ENCODE data around the gene RADIL. TPM values are rescaled to one million over a fixed set of nuclear protein-coding genes. Genes with fewer than 3 reads are reported as not detected.

The RADIL gene
- total RNA-seq, 1 donor from 2014 or later: 3.3 TPM

DNA sequence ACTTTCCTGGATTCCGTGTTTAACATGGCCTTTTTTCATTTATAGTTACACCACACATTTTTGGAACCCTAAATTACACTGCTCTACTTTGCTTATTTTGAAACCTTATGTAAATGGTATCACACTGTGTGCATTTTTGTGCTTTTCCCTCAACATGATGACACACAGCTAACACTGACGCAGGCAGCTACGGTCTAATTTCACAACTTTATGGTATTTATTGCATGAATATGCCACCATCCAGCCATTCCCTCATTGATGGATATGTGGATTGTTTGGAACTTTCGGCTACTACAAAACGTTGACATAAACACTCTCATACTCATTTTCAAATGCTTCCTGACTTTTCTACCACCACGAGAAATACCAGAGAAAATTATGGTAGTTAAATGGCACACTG is 28.6 kb downstream of the RADIL start:
- DNase-seq (ENCODE audit: low spot score in 2 of 2): no peak
- FAIRE-seq: no peak

DNA sequence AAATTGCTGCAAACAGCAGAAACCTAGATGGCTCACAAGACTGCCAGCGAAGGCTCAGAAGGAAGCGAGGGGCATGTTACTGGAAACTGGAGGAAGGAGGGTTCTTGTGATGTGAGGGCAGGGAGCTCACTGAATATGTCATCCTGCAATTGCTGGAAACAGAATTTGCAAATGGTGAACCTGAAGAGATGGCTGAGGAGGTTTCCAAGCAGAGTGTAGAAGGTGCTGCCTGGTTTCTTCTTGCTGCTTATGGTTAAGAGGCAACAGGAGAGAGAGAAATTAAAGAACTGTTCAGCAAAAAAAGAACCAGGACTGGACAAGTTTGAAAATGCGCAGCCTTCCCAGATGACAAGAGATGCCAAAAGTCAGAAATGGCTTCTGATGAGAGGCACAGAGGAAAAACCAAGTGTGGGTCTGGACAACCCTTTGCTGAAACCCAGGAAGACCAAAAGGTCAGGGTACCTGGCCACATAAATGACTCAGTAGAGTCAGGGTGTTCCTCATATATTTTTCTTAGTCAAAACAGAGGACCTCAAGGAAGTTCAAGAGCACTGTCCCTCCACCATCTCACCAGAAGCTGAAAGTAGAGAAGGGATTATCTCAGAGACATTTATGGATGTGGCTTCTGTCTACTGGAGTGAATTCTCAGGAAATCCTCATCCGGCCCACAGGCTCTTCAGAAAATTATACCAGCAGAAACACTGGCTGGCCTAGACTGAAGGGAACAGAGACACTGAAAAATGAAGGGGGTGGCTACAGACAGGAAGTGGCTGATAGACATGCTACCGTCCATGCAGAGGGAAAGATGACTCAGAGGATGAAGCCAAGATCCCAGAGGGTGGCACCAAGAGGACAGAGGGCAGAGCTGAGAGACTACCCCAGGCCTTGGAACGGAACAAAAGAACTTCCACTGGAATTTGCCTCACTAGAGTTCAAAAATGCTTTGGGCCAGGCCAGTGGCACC is 31.8 kb downstream of the RADIL start:
- FAIRE-seq (no peak), DNase-seq (ENCODE audit: low spot score in 2 of 2) (no peak)

DNA sequence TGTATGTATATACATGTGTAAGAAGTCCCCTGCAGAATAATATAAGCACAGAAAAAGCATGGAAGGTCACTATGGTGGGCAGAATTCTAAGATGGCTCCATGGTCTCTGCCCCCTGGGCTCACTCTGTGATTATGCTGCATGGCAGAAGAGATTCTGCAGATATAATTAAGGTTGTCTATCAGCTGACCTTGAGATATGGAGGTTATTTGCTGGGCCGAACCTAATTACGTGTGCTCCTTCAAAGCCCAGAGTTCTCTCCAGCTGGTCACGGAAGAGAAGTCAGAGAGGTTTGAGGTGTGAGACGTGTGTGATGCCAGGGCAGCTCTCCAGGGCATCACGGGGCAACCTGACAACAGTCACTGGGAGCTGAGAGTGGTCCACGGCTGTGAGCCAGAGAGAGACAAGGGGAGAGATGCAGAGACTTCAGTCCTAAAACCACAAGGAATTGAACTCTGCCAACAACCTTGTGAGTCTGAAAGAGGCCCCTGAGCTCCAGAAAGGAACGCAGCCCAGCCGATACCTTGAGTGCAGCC is 33.2 kb downstream of the RADIL start:
- DNase-seq (ENCODE audit: low spot score in 2 of 2) (no peak), FAIRE-seq (no peak)

DNA sequence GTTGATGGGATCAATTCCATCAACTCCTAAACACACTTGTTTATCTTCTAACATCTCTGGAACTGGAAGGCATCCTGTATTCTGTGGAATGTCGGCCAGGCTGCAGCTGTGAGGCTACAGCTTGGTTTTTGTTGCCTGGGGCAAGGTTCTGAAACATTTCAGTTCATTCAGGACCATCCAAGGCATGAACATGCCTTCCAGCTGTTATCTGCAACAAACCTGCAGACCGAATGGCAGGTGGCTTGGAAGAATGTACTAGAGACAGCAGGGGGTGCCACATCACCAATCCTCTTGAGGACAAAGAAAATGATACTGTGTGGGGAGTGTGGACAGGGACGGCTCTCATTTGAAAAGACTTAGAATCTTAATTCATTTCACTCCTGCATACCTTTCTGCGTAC is 34.1 kb downstream of the RADIL start:
- DNase-seq (ENCODE audit: low spot score in 2 of 2): peak in 1 of 2 donors; percentile 55
- no peak for FAIRE-seq

DNA sequence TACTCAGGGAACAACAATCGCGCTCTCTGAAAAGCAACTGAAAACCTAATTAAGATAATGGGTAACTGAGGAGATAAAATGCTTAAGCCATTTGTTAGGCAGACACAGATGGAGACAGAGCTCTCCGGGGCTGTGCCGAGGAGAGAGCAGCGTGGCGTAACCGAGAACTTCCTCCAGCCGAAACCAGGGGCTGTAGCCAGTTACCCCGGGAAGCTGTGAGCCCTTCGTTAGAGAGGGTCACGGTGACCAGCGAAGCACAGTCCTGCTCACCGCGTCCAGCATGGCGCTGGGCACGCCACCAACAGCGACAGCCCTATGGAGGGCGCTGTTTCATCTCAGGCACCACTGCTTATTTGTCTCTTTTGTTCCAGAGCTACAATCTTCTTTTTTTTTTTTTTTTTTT is 37.8 kb downstream of the RADIL start:
- no peak for FAIRE-seq
- DNase-seq (ENCODE audit: low spot score in 2 of 2): peak in 1 of 2 donors; percentile 66

DNA sequence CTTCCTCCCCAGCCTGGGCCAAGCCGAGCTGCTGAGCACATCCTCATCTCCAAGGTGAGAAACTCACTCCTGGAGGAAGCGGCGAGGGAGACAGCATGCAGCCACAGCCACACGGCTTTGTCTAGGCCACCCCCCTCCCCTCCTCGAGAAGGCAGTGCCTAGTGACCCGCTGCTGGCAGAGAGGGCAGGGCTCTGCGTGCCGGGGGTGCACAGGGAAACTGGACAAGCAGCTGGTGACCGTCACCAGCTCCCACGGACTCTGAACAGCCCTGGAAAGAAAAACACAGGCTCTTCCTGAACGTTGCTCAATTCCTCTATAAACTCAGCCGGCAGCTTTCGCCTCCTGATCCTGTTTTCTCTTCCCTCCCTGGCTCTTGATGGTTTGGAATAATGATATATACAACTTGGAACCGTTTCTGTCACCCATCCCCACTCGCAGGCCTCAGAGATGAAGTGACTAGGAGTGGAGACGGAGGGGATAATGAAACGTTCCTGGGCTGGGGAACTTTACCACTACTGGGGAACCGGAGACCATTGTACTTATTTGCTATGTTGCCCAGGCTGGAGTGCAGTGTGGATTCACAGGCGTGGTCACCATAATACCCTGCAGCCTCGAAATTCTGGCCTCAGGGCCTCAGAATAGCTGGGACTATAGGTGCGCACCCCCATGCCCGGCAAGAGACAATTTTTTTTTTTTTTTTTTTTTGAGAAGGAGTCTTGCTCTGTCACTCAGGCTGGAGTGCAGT is 41.0 kb downstream of the RADIL start:
- no peak for FAIRE-seq
- no peak for DNase-seq (ENCODE audit: low spot score in 2 of 2)

DNA sequence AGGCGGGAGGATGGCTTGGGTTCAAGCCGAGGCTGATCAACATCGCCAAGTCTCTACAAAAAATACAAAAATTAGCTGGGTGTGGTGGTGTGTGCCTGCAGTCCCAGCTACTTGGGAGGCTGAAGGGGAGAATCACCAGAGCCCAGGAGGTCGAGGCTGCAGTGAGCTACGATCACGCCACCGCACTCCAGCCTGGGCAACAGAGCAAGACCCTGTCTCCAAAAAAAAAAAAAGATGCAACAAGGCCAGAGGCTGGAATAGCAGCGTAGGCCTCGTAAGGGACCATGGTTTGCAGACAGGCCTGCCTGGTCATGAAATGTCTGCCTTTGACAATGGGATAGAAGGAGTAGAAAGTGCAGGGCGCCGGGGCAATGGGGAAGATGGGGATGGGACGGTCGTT is 41.7 kb downstream of the RADIL start:
- DNase-seq (ENCODE audit: low spot score in 2 of 2): no peak
- FAIRE-seq: no peak

DNA sequence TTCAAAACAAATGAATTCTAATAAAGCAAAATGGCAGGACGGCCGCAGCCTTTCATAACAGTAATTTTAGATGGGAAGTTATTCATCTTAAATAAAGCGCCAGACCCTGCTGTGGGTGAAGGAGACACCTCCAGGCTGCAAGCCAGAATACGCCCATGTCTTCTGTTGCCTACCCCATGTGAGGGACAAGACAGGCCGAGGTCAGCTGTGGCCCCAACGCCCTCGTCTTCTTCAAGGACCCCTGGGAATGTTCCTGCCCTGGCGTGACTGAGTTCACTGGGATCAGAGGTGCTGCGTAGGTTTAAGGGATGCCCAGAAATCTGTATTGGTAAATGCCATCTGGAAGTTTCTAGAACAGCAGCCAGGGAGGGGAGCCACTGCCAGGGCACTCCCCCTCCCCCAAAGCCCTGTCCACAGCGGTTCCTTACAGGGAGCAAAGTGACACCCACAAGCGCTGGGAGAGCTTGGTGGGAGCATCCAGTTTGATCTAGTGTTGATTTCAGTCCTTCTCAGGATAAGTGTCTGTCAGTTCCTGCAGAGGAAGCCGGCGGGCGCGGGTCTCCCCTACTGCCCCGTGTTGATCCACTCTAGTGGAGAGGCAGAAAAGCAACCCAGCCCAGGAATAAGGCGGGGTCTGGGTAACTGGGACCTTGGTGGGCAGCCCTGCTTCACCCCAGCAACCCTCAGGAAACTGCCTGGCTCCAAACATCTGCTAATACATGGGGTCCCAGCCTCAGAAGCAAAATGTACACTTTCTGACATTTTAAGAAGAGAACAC is 42.3 kb downstream of the RADIL start:
- no peak for DNase-seq (ENCODE audit: low spot score in 2 of 2)
- FAIRE-seq: no peak

DNA sequence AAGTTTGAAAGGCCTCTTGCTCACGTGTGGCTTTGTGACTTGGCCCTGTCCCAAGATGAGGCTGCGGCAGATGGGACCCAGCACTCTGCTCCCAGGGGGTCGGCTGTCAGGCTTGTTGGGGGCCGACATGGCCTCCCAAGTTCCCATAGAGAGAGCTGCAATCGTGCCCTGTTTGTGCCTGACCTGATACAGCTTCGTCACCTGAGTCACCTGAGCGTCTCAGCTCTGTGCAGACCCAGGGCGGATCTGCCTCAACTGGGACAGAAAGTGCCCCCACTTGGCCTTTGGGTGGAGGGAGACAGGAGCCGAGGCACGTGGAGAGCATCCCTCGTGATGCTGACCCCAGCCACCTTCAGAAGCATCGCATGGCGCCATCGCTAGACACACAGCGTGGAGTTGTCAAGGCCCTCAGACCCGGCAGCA is 43.4 kb downstream of the RADIL start:
- DNase-seq (ENCODE audit: low spot score in 2 of 2) (no peak), FAIRE-seq (no peak)

DNA sequence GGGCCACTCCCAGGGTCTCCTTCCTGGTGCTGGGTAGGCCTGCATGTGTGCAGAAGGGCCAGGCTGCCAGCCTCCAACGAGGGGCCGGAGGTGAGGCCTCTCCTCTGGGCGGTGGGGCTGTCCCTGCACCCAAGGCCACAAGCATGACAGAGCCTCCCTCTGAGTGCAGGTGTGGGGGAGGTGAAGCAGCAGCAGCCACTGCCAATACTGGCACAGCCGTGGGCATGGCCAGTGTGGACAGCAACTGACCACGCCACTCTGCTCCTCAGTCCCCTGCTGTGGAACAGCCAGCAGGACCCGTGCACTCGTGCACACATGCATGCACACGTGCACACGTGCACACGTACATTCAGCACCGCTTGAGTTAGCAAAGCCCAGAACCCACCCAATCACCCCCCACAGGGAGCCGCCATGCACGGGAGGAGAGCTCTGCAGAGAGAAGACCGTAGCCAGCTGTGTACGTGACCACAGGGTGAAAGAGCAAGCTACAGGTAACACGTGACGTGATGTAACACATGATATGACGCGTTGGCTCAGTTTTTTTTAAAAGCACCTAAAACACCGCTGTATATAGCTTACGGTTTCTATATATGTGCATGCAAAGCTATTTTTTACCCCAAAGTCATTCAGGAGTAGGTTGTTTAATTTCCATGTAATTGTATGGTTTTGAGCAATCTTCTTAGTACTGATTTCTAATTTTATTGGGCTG is 44.7 kb downstream of the RADIL start:
- DNase-seq (ENCODE audit: low spot score in 2 of 2): no peak
- FAIRE-seq: no peak

DNA sequence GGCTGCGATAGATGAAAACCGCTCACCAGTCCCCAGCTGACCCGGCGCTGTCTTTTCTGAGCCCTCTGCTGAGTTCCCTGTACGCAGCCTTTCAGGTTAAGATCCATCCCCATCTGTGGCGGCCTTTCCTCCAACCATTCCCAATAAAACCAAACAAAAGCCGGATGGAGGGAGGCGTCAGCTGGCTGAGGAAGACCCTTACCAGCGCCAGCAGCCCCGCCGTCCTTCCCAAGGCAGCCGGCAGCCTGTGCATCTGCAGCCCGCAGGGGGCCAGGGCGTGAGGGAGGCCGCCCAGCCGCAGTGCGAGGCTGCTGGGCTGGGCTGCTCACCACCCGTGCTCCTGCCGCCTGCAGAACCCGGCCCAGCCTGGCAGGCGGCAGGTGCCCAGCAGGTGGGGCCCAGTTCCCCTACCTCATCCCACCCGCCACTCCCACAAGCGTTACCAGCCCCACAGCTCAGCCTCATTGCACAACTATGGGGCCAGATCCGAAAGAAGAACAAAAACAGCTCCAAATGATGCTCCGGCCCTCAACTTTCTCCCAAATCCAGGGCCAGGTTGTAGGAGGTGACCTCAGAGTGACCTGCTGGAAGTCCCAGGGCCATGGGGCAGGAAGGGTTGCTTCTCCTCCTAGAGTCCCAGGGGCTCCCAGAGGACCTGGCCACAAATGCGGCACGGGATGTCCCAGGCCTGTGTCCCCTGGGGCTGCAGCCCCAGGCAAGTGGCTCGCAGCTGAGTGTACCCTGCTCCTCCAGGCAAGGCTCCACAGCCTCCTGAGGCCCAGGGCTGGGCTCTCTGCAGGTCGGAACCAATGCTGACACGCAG is 45.5 kb downstream of the RADIL start:
- FAIRE-seq: no peak
- no peak for DNase-seq (ENCODE audit: low spot score in 2 of 2)

DNA sequence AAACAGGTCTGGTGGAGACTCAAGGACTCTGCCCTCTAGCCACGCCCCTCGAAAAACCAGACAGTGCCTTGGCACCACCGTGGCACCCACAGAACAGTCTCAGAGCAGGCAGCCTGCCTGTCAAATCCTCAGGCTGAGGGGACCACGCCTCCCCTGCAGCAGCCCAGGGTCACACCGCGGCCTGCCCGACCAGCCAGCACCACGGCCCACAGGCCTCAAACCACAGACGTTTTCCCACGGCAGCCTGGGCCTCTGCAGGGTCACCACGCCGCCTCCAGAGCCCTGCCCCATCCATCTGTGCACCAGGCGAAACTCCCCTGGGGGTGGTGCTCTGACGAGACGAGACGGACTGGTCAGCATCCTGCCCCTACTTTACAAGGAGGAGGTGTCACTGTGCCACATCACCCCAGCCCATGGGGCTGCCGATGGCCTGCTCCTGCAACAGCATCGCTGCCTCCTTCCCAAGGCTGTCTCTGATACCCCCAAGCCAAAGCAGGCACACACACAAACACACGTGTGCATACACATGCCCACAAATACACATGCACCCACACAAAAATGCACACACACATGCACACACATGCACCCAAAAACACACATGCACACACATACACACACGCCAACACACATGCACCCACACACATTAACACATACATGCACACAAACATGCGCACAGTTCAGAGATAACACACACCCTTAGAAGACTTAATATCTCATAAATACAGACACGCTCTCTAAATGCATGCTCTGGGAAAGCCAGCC is 46.3 kb downstream of the RADIL start:
- DNase-seq (ENCODE audit: low spot score in 2 of 2): no peak
- FAIRE-seq: no peak

DNA sequence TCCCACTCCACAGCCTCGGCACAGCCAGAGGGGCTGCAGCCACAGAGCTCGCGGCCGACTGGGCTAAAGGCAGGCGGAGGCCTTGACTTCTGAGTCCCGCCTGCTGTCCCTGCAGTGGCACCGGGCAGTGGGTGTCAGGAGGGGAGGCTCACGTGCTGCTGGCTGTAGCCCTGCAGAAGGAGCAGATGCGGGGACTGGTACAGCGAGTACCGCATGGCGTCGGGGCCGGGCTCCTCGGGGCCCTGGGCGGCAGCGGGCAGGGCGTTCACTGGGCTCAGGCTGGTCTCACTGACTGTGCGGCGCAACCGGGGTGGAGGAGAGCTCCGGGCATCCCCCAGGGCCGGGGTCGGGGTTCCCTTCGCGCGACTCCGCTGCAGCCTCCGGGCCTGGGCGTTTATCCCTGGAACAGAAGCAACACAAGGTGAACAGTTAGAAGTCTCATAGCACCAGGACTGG is 47.3 kb downstream of the RADIL start:
- FAIRE-seq: no peak
- no peak for DNase-seq (ENCODE audit: low spot score in 2 of 2)

DNA sequence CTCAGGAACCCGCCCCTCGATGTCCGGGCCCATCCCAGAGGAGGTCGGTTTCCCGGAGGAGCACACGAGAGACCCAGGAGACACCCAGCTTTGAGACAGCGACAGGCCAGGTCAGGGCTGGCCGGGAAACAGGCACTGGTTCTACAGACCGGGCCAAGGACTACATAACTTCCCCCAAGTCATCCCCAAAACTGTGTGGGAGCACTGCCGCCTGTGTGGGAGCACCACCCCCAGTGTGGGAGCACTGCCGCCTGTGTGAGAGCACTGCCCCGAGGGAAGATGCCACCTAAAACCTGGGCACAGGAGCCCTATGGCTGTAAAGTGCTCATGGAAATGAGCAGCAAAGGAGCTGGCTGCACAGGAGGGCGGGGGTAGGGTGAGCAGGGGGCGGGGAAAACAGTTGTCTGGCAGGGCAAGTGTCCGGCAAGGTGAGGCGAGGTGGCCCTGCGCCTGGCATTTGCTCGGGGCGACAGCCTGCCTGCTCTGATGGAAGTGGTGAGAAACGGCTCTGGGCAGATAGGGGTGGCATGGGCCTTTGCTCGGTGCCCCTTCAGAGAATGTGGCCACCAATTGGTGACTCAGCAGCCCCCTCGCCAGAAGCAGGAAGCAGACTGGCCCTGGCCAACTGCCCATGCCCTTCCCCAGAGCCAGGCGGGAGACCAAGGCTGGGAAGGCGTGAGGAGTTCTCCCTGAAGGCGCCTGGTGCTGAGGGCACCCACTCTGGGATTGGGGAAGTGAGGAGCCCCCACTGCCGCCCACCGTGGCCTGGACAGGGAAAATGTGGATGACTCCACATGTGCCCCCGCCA is 47.9 kb downstream of the RADIL start:
- FAIRE-seq: no peak
- no peak for DNase-seq (ENCODE audit: low spot score in 2 of 2)

DNA sequence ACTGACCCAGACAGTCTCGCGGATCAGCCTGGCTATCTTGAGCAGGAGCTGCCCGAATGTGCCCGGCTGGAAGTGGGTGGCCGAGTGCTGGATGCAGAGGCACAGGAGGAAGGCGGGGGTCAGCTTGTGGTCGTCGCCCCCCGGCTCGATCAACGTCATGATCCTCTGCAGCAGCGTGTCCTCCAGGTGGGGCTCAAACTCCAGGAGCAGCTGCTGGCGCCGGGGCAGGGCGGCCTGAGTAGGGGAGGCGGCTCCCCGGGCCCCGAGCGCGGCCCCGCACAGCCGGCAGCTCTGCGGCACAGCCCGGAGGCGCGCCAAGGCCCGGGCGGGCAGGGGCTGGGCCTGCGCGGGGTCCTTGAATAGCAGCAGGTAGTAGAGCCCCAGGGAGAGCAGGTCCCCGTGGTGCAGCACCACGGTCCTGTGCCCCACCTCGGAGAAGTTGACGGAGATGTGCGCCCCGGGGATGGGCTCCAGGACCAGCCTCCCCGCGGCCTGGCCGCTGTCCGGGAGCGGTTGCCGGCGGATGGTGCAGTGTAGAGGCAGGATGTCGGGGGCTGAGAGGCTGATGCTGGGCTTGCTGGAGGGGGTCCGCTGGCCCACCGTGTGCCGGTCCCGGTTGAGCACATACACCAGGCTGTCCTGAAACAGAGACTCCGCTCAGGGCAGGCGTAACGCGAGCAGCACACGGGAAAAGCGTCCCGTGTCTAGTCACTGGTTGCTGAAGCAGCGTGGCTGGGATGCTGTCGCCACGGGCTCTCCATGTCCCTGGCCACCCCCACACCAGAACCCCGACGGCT is 48.7 kb downstream of the RADIL start:
- DNase-seq (ENCODE audit: low spot score in 2 of 2): no peak
- FAIRE-seq: no peak

All from frontal cortex (tissue), 4 donors.